Bronchial epithelial cell (primary cell): Measurements from ENCODE around the gene ADAMTS17. TPM values are rescaled to one million over a fixed set of nuclear protein-coding genes. Genes with fewer than 3 reads are reported as not detected.

Experiments
- DNase-seq: peaks from one replicate; pipeline ENCODE4 v3.0.0-alpha.2; 2010; ENCODE audit warnings: low read depth
- FAIRE-seq: peaks from 2 replicates; lab custom pipeline; 2011; peaks lifted over from hg19 to GRCh38; lab: Jason Lieb, UNC
- H3K27me3 ChIP-seq: 2 replicates; pipeline ENCODE4 v1.5.1; 2011; ENCODE audit warnings: low read length; ENCODE audit not compliant: control insufficient read depth, insufficient read depth
- H3K36me3 ChIP-seq: 2 replicates; pipeline ENCODE4 v1.5.1; 2011; ENCODE audit warnings: low read length; ENCODE audit not compliant: control insufficient read depth, insufficient read depth
- H3K4me3 ChIP-seq: 2 replicates; pipeline ENCODE4 v1.5.1; 2011; ENCODE audit warnings: mild to moderate bottlenecking, low read depth, low read length, control low read depth
- CTCF ChIP-seq: IDR thresholded peaks from 2 replicates; pipeline ENCODE4 v1.5.1; 2011; ENCODE audit warnings: mild to moderate bottlenecking, moderate library complexity, low read length, control low read depth, inconsistent platforms; ENCODE audit not compliant: insufficient read depth, severe bottlenecking
- total RNA-seq: library from RNA; depleted of rRNA; stranded (reverse); fragments of >200 nt; gene quantifications from 2 replicates; pipeline ENCODE4 v1.2.1, GENCODE V29; 2014

Gene ADAMTS17
- total RNA-seq, 1 donor from 2014 or later, result 1.1 TPM

- Histone ChIP-seq H3K36me3 (no peaks in the 10 kb centered on the region), H3K4me3 (no peak overlapping the region), H3K27me3 (peaks cover 1% of the 10 kb centered on the region)
- FAIRE-seq (no peak), DNase-seq (no peak)
- no peak for TF ChIP-seq CTCF
These were observed 234.1 kb downstream of the ADAMTS17 start for GRCh38 chr15:100107606-100108225.

- H3K27me3 ChIP-seq, result peaks cover 1% of the 10 kb centered on the region
- no peak for DNase-seq
- TF ChIP-seq CTCF, result no peak
- no peak overlapping the region for H3K4me3 ChIP-seq
- no peaks in the 10 kb centered on the region for H3K36me3 ChIP-seq
- FAIRE-seq, result peak; percentile 64
These were observed 234.6 kb downstream of the ADAMTS17 start for GRCh38 chr15:100107151-100107550.

GRCh38 chr15:100106732-100107131 lies 235.0 kb downstream of the ADAMTS17 start:
- TF ChIP-seq CTCF, result no peak
- DNase-seq, result no peak
- Histone ChIP-seq H3K4me3 (no peak overlapping the region), H3K36me3 (no peaks in the 10 kb centered on the region), H3K27me3 (peaks cover 1% of the 10 kb centered on the region)
- no peak for FAIRE-seq

DNA sequence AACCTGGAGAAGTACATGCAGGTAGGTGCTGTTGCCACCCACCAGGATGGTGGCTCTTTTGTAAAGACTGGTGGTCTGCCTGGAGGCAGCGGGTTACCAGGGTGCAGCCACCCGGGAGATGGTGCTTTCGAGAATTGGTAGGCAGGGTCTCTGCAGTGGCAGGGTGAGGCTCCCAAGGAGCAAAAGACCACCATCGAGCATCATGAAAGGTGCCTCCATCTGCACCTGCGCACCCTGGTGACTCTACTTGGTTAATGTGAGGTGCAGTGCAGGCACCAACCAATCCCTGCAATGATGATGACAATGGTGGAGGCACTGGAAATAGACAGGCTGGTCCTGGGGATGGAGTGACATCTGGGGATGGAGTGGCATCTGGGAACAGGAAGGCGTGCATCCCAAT lies 236.7 kb downstream of the ADAMTS17 start:
- Histone ChIP-seq H3K4me3 (no peak overlapping the region), H3K27me3 (peaks cover 3% of the 10 kb centered on the region), H3K36me3 (no peaks in the 10 kb centered on the region)
- DNase-seq, result no peak
- FAIRE-seq, result peak; percentile 55
- TF ChIP-seq CTCF, result no peak

DNA sequence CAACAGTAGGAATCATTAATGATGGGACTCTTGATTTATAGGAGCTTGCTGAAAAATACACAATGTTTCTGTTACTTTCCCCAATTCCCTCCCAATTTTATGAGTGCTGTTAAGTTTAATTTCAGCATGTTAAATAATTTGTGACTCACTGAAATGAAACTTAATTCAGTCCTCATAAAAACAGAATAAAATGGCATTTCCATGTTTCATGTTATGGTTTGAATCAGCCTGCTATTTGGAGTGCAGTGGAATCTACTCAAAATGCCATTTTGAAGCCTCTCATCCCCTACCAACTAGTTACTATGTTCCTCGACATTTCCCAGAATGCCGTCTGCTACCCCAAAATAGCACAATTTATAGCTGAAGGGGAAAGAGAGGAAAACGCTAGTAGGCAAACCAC lies 237.5 kb downstream of the ADAMTS17 start:
- Histone ChIP-seq H3K36me3 (no peaks in the 10 kb centered on the region), H3K4me3 (no peak overlapping the region), H3K27me3 (peaks cover 3% of the 10 kb centered on the region)
- no peak for FAIRE-seq
- no peak for DNase-seq
- no peak for TF ChIP-seq CTCF

GRCh38 chr15:100103828-100104227 lies 237.9 kb downstream of the ADAMTS17 start:
- H3K27me3 ChIP-seq, result peaks cover 3% of the 10 kb centered on the region
- FAIRE-seq (no peak), DNase-seq (no peak)
- H3K4me3 ChIP-seq, result no peak overlapping the region
- TF ChIP-seq CTCF, result no peak
- no peaks in the 10 kb centered on the region for H3K36me3 ChIP-seq
